SU-DHL-6 (cell line): ENCODE results near the gene AHDC1.
"Not testable (repeated sequence)": the region's sequence is repeated elsewhere in the genome, so short reads cannot be mapped to it uniquely, and the experiment has no call there.

Experiments
- H2AFZ ChIP-seq: fragments of 200-600 bp; sonication (generic); 2 replicates; pipeline ENCODE4 v1.6.1; 2014; ENCODE audit warnings: low read depth, mild to moderate bottlenecking, moderate library complexity, mixed read lengths, antibody characterized with exemption, low read length; ENCODE audit not compliant: severe bottlenecking
- H3F3A ChIP-seq: fragments of 200-600 bp; shearing (Covaris generic); 2 replicates; pipeline ENCODE4 v1.6.0; 2016; ENCODE audit warnings: antibody characterized with exemption, mild to moderate bottlenecking; ENCODE audit not compliant: insufficient read depth
- H3K27ac ChIP-seq: fragments of 200-600 bp; sonication (generic); 2 replicates; pipeline ENCODE4 v1.5.1; 2016; ENCODE audit warnings: low read depth, mild to moderate bottlenecking, low read length, moderate library complexity, mixed read lengths
- H3K27me3 ChIP-seq: fragments of 200-600 bp; sonication (generic), shearing (Covaris generic); 2 replicates; pipeline ENCODE4 v1.6.0; 2014; ENCODE audit warnings: mild to moderate bottlenecking, low read length
- H3K36me3 ChIP-seq: fragments of 200-600 bp; sonication (generic); 2 replicates; pipeline ENCODE4 v1.6.1; 2014; ENCODE audit warnings: mild to moderate bottlenecking, low read length, mixed read lengths
- H3K4me2 ChIP-seq: fragments of 300-600, 200-600 bp; shearing (Covaris generic), sonication (generic); 2 replicates; pipeline ENCODE4 v1.6.0; 2014; ENCODE audit warnings: low read length, low read depth, mild to moderate bottlenecking; ENCODE audit not compliant: poor library complexity, severe bottlenecking
- H3K4me3 ChIP-seq: fragments of 200-600 bp; sonication (generic); 2 replicates; pipeline ENCODE4 v1.5.1; 2014; ENCODE audit warnings: antibody characterized with exemption, low read length, mild to moderate bottlenecking, mixed read lengths; ENCODE audit not compliant: insufficient read depth, poor library complexity, severe bottlenecking
- H3K79me2 ChIP-seq: fragments of 200-600 bp; sonication (generic); 2 replicates; pipeline ENCODE4 v1.6.1; 2014; ENCODE audit warnings: mild to moderate bottlenecking, low read length, moderate library complexity; ENCODE audit not compliant: insufficient read depth
- H3K9ac ChIP-seq: fragments of 200-600 bp; sonication (generic); 2 replicates; pipeline ENCODE4 v1.7.0; 2014; ENCODE audit warnings: mild to moderate bottlenecking, low read length
- H3K9me2 ChIP-seq: fragments of 200-600 bp; sonication (generic); replicated peaks from 2 replicates; pipeline ENCODE4 v1.6.1; 2014; ENCODE audit warnings: low read length; ENCODE audit not compliant: insufficient read depth
- H3K9me3 ChIP-seq: fragments of 200-600 bp; sonication (generic); 2 replicates; pipeline ENCODE4 v1.6.1; 2014; ENCODE audit warnings: low read length, mixed read lengths; ENCODE audit not compliant: insufficient read depth
- H4K20me1 ChIP-seq: fragments of 200-600 bp; sonication (generic); 2 replicates; pipeline ENCODE4 v1.6.1; 2014; ENCODE audit warnings: low read depth, mild to moderate bottlenecking, antibody characterized with exemption, low read length, moderate library complexity, mixed read lengths
- CTCF ChIP-seq: fragments of 200-600 bp; sonication (generic); IDR thresholded peaks from one replicate; pipeline ENCODE4 v1.5.1; 2017; ENCODE audit warnings: antibody characterized with exemption, mild to moderate bottlenecking, low read length, moderate library complexity; ENCODE audit not compliant: insufficient read depth, poor library complexity, severe bottlenecking
- EZH2phosphoT487 ChIP-seq: fragments of 200-600 bp; sonication (generic), shearing (Covaris generic); conservative IDR thresholded peaks from 2 replicates; pipeline ENCODE4 v1.6.1; 2018; ENCODE audit warnings: mild to moderate bottlenecking, antibody characterized with exemption, low read length, moderate library complexity, mixed read lengths

Gene AHDC1

DNA sequence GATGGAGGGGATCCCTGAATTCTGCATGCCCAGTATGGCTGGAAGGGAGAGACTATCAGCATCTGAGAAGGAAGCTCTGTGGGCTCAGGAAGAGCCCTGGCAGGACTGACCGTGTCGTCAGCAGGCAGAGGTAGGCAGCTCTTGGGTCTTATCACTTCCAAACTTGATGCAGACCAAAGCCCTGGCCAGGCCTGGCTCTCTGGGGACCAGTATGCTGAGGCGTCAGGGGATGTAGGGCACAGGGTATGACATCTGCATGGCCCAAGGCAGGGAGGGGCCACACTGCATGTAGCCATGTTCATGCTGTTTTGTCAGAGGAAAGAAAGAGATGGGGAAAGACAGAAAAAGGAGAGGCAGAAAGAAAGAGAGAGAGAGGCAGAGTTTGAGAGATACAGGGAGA, 24.8 kb upstream of the AHDC1 start:
- no peak overlapping the region for H3K9ac ChIP-seq
- H3K9me3 ChIP-seq = no peaks in the 10 kb centered on the region
- no peak overlapping the region for H3K4me2 ChIP-seq
- H3K79me2 ChIP-seq = no peaks in the 10 kb centered on the region
- H4K20me1 ChIP-seq = no peaks in the 10 kb centered on the region
- H3K27ac ChIP-seq = no peak overlapping the region
- H2AFZ ChIP-seq = no peak overlapping the region
- no peaks in the 10 kb centered on the region for H3K36me3 ChIP-seq
- H3K27me3 ChIP-seq = no peaks in the 10 kb centered on the region
- no peak overlapping the region for H3K4me3 ChIP-seq
- H3F3A ChIP-seq = no peaks in the 10 kb centered on the region
- TF ChIP-seq CTCF (no peak), EZH2phosphoT487 (no peak)
- no peaks in the 10 kb centered on the region for H3K9me2 ChIP-seq

DNA sequence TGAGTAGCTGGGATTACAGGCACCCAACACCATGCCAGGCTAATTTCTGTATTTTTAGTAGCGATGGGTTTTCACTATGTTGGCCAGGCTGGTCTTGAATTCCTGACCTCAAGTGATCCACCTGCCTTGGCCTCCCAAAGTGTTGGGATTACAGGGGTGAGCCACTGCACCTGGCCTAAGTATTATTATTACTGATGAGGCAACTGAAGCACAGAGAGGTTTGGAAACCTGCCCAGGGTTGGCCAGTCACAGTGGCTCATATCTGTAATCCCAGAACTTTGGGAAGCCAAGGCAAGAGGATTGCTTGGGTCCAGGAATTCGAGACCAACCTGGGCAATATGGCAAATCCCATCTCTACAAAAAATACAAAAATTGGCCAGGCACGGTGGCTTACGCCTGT, 23.8 kb upstream of the AHDC1 start:
- H3K27me3 ChIP-seq, H3K36me3 ChIP-seq, H2AFZ ChIP-seq, H3K9ac ChIP-seq, H3K9me3 ChIP-seq, H3K4me2 ChIP-seq, H3K9me2 ChIP-seq, H3K4me3 ChIP-seq, H4K20me1 ChIP-seq, H3K27ac ChIP-seq, H3F3A ChIP-seq, H3K79me2 ChIP-seq: not testable (repeated sequence)

DNA sequence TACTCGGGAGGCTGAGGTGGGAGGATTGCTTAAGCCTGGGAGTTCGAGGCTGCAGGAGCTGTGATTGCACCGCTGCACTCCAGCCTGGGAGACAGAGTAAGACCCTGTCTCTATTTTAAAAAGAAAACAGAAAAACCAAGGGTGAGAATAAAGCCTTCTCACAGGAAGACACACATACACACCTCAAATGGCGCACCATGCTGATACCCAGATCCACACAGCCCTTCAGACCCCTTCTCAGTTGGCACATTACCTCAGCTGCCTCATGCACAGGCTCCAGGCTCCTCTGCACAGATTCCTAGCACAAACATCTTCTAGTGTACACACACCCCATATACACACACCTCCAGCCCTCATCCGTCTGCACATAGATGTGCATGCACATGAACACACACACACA, 23.1 kb upstream of the AHDC1 start:
- H2AFZ ChIP-seq = no peak overlapping the region
- H3K27ac ChIP-seq = no peak overlapping the region
- no peaks in the 10 kb centered on the region for H3K36me3 ChIP-seq
- no peaks in the 10 kb centered on the region for H3K9me3 ChIP-seq
- no peak overlapping the region for H3K4me2 ChIP-seq
- H4K20me1 ChIP-seq = no peaks in the 10 kb centered on the region
- no peak overlapping the region for H3K4me3 ChIP-seq
- H3K9me2 ChIP-seq = no peaks in the 10 kb centered on the region
- no peak overlapping the region for H3K9ac ChIP-seq
- H3K27me3 ChIP-seq = no peaks in the 10 kb centered on the region
- H3F3A ChIP-seq = no peaks in the 10 kb centered on the region
- TF ChIP-seq CTCF (no peak), EZH2phosphoT487 (no peak)
- no peaks in the 10 kb centered on the region for H3K79me2 ChIP-seq

GRCh38 chr1:27626031-27626935, 22.3 kb upstream of the AHDC1 start:
- Histone ChIP-seq H2AFZ (no peak overlapping the region), H3K9me3 (no peaks in the 10 kb centered on the region), H3K79me2 (no peaks in the 10 kb centered on the region), H3K9ac (no peak overlapping the region), H3K27me3 (no peaks in the 10 kb centered on the region), H3K36me3 (no peaks in the 10 kb centered on the region), H3K9me2 (no peaks in the 10 kb centered on the region), H3K4me2 (no peak overlapping the region), H3F3A (no peaks in the 10 kb centered on the region), H3K27ac (no peak overlapping the region), H3K4me3 (no peak overlapping the region), H4K20me1 (no peaks in the 10 kb centered on the region)
- TF ChIP-seq EZH2phosphoT487 = no peak
- no peak for TF ChIP-seq CTCF
